Skin epidermis (tissue), 12 donors: Measurements from ENCODE around the gene ZNF385B.

Experiments
- H3K27ac ChIP-seq, 21 experiments: fragments of 200-600 bp; sonication (generic) in 11 of 21; one replicate each; pipeline ENCODE4 v1.5.0; 2020; ENCODE audit warnings: mild to moderate bottlenecking in 3 of 21, inconsistent platforms in 2 of 21, moderate library complexity in 2 of 21
- H3K4me3 ChIP-seq, 7 experiments: fragments of 200-600 bp; sonication (generic) in 2 of 7; one replicate each; pipeline ENCODE4 v1.5.0; 2020; ENCODE audit warnings: inconsistent platforms in 2 of 7, mild to moderate bottlenecking in 2 of 7, moderate library complexity in 1 of 7

Gene ZNF385B

GRCh38 chr2:179569831-179570233 lies 291.6 kb downstream of the ZNF385B start:
- H3K27ac ChIP-seq = no peak overlapping the region
- H3K4me3 ChIP-seq = no peak overlapping the region

DNA sequence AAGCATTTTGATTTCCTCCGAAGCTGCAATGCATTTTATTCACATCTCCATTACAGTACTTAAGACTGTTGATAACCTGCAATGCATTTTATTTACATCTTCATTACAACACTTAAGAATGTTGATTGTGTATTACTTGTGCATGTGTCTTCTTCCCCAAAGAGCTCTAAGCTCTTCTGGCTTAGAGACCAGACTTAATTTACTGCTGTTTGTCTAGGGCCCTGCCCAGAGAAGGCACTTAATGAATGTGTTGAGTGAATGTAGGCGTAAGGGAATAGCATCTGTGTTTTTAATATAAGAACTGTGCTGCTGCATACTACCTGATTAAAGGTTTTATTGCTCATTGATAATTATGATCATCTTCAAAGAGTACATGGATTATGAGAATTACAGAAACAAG lies 295.6 kb downstream of the ZNF385B start:
- H3K4me3 ChIP-seq = no peak overlapping the region
- no peak overlapping the region for H3K27ac ChIP-seq

DNA sequence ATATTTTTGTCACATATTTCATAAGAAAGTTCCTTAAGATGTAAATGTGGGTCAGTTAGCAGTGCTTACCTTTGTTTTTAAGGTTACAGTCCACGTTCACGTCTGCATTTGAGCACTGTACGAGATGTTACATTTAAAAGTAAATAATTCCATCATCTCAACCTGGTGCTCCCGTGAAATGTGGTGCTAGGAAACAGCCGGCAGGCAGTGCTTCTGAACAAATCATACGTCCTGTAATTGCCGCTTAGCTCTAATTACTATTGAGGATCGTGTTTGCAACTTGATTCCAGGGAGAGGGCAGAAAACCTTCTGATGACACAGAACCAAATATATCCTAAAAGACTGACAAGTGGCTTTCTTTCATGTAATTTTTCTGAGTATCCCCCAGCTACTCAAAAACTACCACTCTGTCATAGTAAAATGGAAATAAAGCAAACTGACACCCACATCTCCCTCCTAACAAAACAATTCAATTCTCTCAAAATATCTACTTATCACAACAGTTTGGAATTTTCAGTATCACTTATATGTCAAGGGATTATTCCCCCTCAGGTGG lies 299.0 kb downstream of the ZNF385B start:
- Histone ChIP-seq H3K27ac (no peak overlapping the region), H3K4me3 (no peak overlapping the region)

- Histone ChIP-seq H3K27ac (no peak overlapping the region), H3K4me3 (no peak overlapping the region)
Observed at GRCh38 chr2:179561702-179562101, 299.7 kb downstream of the ZNF385B start.

DNA sequence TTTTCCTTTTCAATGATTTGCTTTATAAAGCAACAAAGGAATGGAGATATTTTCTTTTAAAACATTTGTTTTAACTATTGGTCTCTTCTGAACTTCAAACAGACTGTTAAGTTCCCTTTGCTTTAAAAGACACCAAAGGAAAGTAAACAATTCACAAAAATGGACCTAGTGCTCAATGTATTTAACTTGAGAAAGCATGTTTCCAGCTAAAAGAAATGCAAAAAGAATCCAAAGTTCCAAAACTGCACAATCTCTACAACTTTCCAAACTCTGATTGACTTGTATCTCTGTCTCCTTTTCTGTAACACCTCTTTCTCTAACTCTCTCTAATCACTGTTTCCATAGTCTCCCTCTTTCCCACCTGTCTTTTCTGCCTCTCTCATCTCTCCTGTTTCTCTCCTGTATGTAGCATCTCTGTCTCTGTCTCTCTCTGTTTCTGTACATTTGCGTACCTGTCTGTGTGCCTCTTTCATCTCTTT lies 301.1 kb downstream of the ZNF385B start:
- no peak overlapping the region for H3K27ac ChIP-seq

GRCh38 chr2:179559108-179559806 lies 302.2 kb downstream of the ZNF385B start:
- H3K4me3 ChIP-seq = no peak overlapping the region
- no peak overlapping the region for H3K27ac ChIP-seq

More for the DNA sequence above, 301.1 kb downstream of the ZNF385B start:
- H3K4me3 ChIP-seq = no peak overlapping the region

DNA sequence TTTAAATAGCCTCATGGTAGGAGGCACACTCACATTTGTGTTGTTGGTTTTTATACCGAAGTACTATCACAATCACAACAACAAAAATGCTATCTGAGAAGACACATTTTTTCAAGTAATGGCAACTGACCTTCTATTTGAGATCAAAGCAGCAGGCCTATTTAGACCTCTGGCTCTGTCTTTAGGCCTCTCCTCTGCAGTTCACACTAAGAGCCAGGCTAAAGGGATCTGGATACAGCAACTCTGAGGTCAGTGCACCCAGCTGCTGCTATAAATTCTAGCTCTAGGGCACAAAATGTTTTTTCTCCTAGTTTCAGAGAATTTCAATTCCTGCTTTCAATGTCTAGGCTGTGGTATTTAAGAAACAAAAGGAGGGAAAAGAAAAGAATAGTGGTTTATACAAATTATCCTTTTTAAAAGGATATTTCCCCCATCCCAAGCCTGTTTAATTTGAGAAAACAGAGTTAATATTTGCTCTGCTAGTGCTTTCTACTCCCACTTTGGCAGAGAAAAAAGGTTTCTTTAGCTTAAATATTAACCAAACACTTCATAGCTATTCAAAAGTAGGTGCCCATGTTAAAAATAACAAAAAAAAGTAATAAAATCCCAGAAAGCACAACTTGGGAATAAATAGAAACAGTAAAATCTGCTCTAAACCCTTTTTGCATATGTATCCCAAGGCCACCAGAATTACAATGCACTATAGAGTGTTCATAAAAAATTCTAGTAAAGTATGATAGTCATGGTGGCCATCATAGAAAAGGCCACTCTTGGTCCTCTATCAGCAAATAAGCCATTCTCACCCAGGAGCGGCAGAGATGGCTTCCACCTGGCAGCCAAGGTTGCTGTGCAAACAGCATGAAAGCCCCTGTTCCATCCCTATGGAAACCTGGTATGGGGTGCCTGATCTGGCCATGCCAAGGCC lies 303.1 kb downstream of the ZNF385B start:
- Histone ChIP-seq H3K27ac (no peak overlapping the region), H3K4me3 (no peak overlapping the region)

- no peak overlapping the region for H3K4me3 ChIP-seq
- H3K27ac ChIP-seq = no peak overlapping the region
Observed at GRCh38 chr2:179556425-179556824, 305.0 kb downstream of the ZNF385B start.

- H3K4me3 ChIP-seq = no peak overlapping the region
- H3K27ac ChIP-seq = no peak overlapping the region
Observed at GRCh38 chr2:179555691-179556283, 305.6 kb downstream of the ZNF385B start.

GRCh38 chr2:179554639-179555386 lies 306.6 kb downstream of the ZNF385B start:
- H3K27ac ChIP-seq = no peak overlapping the region
- no peak overlapping the region for H3K4me3 ChIP-seq

DNA sequence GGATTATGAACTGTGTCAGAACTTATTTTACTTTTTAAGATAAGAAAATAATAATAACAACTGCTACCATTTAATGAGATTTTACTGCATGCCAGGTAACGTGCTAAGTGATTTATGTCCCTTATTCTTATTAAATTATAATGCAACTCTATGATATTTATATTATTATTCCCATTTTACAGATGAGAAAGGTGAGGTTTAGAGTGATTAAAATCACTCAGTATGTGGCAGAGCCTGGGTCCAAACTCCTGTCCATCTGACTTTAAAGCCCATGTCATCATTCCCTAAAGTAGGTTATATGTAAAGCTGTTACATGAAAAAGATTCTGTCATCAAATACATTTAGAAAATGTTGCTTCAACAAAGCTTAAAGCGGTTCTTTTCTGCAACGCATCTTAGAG lies 308.0 kb downstream of the ZNF385B start:
- Histone ChIP-seq H3K4me3 (no peak overlapping the region), H3K27ac (no peak overlapping the region)

DNA sequence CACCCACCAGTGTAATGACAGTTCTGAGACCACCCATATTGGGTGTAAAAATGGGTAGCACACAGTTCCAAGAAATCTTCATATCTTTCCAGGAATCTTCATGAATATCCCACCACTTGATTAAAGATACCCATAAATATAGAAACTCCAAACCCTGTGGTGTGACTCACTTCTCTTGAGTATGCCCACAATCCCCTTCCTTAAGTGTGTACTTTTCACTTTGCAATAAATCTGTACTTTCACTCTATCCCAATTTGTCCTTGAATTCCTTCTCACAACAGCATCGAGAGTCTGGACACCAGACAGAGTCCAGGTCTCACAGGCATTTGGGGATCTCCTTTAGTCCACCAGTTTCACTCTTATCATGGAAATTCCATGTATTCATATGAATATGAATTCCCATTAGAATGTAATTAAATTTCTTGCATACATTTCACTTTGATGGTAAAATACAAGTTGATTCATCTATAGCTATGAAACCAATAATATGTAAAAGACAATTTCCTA lies 309.8 kb downstream of the ZNF385B start:
- H3K4me3 ChIP-seq = no peak overlapping the region

GRCh38 chr2:179550849-179551248 lies 310.6 kb downstream of the ZNF385B start:
- Histone ChIP-seq H3K4me3 (no peak overlapping the region), H3K27ac (no peak overlapping the region)

More for the DNA sequence above, 309.8 kb downstream of the ZNF385B start:
- H3K27ac ChIP-seq = no peak overlapping the region

DNA sequence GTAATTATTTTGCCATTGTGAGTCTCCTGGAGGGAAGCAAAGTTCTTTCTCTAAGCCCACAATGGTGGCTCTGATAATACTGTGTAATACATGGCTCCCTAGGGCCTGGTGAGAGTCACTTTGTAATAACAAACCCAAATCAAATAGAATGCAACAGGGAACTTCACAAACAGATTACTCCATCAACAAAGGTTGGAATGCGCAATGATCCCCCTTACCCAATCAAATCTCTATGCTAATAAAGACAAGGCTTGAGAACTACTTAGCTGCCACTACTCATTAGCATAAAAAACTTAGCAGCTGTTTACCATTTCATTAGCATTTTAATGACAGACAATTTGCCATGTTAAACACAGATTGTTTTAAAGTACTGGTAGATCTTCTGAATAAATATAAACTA lies 311.2 kb downstream of the ZNF385B start:
- Histone ChIP-seq H3K27ac (no peak overlapping the region), H3K4me3 (no peak overlapping the region)

GRCh38 chr2:179546656-179547055 lies 314.8 kb downstream of the ZNF385B start:
- H3K27ac ChIP-seq = no peak overlapping the region

GRCh38 chr2:179545024-179545423 lies 316.4 kb downstream of the ZNF385B start:
- Histone ChIP-seq H3K4me3 (no peak overlapping the region), H3K27ac (no peak overlapping the region)

More at GRCh38 chr2:179546656-179547055, 314.8 kb downstream of the ZNF385B start:
- no peak overlapping the region for H3K4me3 ChIP-seq

DNA sequence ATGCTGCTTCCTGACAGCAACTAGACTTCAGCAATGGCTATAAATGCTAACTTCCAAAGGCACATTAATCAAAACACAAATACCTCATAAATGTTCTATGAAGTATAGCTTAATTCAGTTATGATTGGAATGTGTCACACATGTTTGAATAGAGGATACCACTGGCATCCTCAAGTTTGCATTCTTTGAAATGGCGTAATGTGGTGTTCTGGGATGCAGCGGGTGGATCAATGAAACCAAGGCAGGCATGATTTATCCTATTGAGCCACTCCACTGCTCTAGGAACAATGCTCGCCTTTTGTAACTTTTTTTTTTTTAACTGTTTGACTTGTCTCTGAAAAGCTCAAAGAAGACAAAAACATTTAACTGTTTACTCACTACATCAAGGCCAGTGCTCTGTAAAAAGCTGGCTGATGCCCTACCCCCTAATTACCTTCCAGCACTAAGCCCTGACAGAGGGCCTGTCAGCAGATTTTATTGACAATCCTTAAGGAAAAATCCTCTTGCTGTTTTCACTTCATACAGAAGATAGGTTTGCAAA lies 318.0 kb downstream of the ZNF385B start:
- no peak overlapping the region for H3K4me3 ChIP-seq
- no peak overlapping the region for H3K27ac ChIP-seq

- Histone ChIP-seq H3K4me3 (no peak overlapping the region), H3K27ac (no peak overlapping the region)
Observed at GRCh38 chr2:179541586-179541985, 319.8 kb downstream of the ZNF385B start.

GRCh38 chr2:179539124-179539511 lies 322.3 kb downstream of the ZNF385B start:
- no peak overlapping the region for H3K4me3 ChIP-seq
- no peak overlapping the region for H3K27ac ChIP-seq
